HepG2 (cell line): Measurements from ENCODE around the gene NSD2. TPM values are rescaled to one million over a fixed set of nuclear protein-coding genes. Genes with fewer than 3 reads are reported as not detected.

Experiments
- ARID2 ChIP-seq: sonication (generic); formaldehyde crosslinking; IDR thresholded peaks from 2 replicates; pipeline ENCODE4 v1.8.1; 2022; ENCODE audit warnings: mild to moderate bottlenecking, missing genetic modification reagents, borderline replicate concordance
- BCL6 ChIP-seq: IDR thresholded peaks from 2 replicates; pipeline ENCODE4 v1.6.1; 2016; ENCODE audit warnings: missing genetic modification reagents, missing compliant biosample characterization
- BRCA1 ChIP-seq: sonication (generic); formaldehyde crosslinking; IDR thresholded peaks from 2 replicates; pipeline ENCODE4 v1.4.0; 2020; ENCODE audit warnings: missing genetic modification reagents
- ETV6 ChIP-seq: sonication (generic); formaldehyde crosslinking; conservative IDR thresholded peaks from 2 replicates; pipeline ENCODE4 v1.4.0; 2020; ENCODE audit warnings: missing genetic modification reagents
- GATAD2A ChIP-seq: IDR thresholded peaks from 2 replicates; pipeline ENCODE4 v1.6.1; 2016
- KDM5B ChIP-seq: sonication (generic); formaldehyde crosslinking; IDR thresholded peaks from 2 replicates; pipeline ENCODE4 v1.4.0; 2020; ENCODE audit warnings: missing genetic modification reagents, mild to moderate bottlenecking, borderline replicate concordance
- KLF6 ChIP-seq: IDR thresholded peaks from 2 replicates; pipeline ENCODE4 v1.8.0; 2016; ENCODE audit warnings: missing biosample characterization, missing genetic modification reagents
- KLF9 ChIP-seq: IDR thresholded peaks from 2 replicates; pipeline ENCODE4 v1.6.1; 2016; ENCODE audit warnings: low read depth
- MLLT10 ChIP-seq: sonication (generic); formaldehyde crosslinking; IDR thresholded peaks from 2 replicates; pipeline ENCODE4 v1.4.0; 2020; ENCODE audit warnings: missing genetic modification reagents
- NFKBIZ ChIP-seq: IDR thresholded peaks from 2 replicates; pipeline ENCODE4 v1.6.1; 2018; ENCODE audit warnings: missing genetic modification reagents, missing compliant biosample characterization
- POLR2A ChIP-seq, 2 experiments: IDR thresholded peaks; 2 replicates each; pipeline ENCODE4 v1.6.1; 2011; ENCODE audit warnings: low read depth in 2 of 2, low read length in 2 of 2, mild to moderate bottlenecking in 1 of 2, moderate library complexity in 1 of 2; ENCODE audit not compliant: insufficient read depth in 1 of 2
- ZNF335 ChIP-seq: sonication (generic); formaldehyde crosslinking; IDR thresholded peaks from 2 replicates; pipeline ENCODE4 v1.4.0; 2020; ENCODE audit warnings: missing genetic modification reagents
- ZNF552 ChIP-seq: sonication (generic); formaldehyde crosslinking; IDR thresholded peaks from 2 replicates; pipeline ENCODE4 v1.9.0; 2022; ENCODE audit warnings: missing genetic modification reagents, mild to moderate bottlenecking, borderline replicate concordance
- ZNF768 ChIP-seq: sonication (generic); formaldehyde crosslinking; IDR thresholded peaks from 2 replicates; pipeline ENCODE4 v1.4.0; 2020; ENCODE audit warnings: missing genetic modification reagents
- ZNF790 ChIP-seq: sonication (generic); formaldehyde crosslinking; IDR thresholded peaks from 2 replicates; pipeline ENCODE4 v1.8.0; 2022; ENCODE audit warnings: missing genetic modification reagents, mild to moderate bottlenecking, borderline replicate concordance
- ZSCAN12 ChIP-seq: sonication (generic); formaldehyde crosslinking; IDR thresholded peaks from 2 replicates; pipeline ENCODE4 v1.9.0; 2021; ENCODE audit warnings: mild to moderate bottlenecking, missing genetic modification reagents
- polyA plus RNA-seq, 8 experiments: library from polyadenylated mRNA; depleted of rRNA in 3 of 8; stranded (reverse) in 7 of 8; unstranded in 1 of 8; fragments of >200 nt; fragmentation: Illumina TruSeq in 4 of 8; extraction: Trizol in 4 of 8; gene quantifications; 2 replicates each; pipeline versions ENCODE4 v1.2.1 to v1.2.3, GENCODE V29; 2011 to 2016; ENCODE audit warnings: low read depth in 4 of 8, missing spikeins in 1 of 8, mixed read lengths in 1 of 8; ENCODE audit not compliant: insufficient read depth in 1 of 8
- total RNA-seq, 5 experiments: library from RNA; depleted of rRNA; stranded (reverse); fragments of >200 nt; fragmentation: Illumina TruSeq; extraction: Trizol; gene quantifications; 2 replicates each; pipeline ENCODE4 v1.2.3, GENCODE V29; 2016; ENCODE audit warnings: low read depth in 1 of 5
- TF ChIP-seq, protein P1 (sequence below): sonication (generic); formaldehyde crosslinking; IDR thresholded peaks from one replicate; pipeline ENCODE4 v1.5.1; 2020; ENCODE audit warnings: mild to moderate bottlenecking, missing genetic modification reagents; ENCODE audit errors: not compliant biosample characterization
- TF ChIP-seq, protein P2 (sequence below): sonication (generic); formaldehyde crosslinking; IDR thresholded peaks from 2 replicates; pipeline ENCODE4; 2020; ENCODE audit warnings: missing genetic modification reagents, mild to moderate bottlenecking, borderline replicate concordance
- TF ChIP-seq, protein P3 (sequence below): sonication (generic); formaldehyde crosslinking; IDR thresholded peaks from 2 replicates; pipeline ENCODE4 v1.4.0; 2020; ENCODE audit warnings: mild to moderate bottlenecking, missing genetic modification reagents

NSD2 gene
- total and polyA plus RNA-seq, 2 of the 13 experiments (the other 11 are each of a cell fraction or from before 2014, with no cell fraction given) = 22.0 to 65.9 TPM

DNA sequence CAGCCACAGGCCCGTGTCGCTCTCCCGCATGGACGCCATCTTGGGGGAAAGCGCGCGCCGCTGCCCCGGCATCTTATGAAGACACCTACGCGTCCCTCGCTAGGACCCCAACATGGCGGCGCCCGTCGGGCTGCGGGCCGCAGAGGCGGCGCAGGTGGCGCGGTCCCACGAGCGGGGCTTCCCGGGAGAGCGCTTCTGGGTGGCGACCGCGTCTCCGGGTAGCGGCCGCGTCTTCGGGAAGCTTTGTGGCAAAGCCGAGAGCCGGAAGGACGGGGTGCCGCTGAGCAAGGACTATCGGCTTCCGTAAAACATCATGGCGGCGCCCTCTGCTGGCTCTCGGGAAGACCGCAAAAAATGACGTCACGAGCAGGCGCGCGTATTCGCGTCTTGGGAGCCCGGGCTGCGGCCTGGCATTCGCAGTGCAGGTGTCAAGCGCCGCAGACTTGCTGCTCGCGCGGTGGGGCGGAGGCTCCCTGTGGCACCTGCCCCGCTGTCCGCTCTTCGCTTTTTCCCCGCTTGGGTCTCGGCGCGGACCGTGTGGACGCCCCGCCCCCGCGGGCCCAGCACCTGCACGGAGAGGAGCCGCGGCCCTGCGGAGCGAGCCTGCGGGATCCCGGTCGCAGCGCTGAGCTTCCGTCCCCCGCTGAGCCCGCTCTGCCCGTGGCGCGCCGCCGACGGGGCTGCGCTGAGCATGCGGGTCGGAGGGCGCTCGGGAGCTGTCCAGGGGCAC is 137.9 kb downstream of the NSD2 start, which contains the start of gene NELFA (continued):
- TF ChIP-seq, protein P1, sequence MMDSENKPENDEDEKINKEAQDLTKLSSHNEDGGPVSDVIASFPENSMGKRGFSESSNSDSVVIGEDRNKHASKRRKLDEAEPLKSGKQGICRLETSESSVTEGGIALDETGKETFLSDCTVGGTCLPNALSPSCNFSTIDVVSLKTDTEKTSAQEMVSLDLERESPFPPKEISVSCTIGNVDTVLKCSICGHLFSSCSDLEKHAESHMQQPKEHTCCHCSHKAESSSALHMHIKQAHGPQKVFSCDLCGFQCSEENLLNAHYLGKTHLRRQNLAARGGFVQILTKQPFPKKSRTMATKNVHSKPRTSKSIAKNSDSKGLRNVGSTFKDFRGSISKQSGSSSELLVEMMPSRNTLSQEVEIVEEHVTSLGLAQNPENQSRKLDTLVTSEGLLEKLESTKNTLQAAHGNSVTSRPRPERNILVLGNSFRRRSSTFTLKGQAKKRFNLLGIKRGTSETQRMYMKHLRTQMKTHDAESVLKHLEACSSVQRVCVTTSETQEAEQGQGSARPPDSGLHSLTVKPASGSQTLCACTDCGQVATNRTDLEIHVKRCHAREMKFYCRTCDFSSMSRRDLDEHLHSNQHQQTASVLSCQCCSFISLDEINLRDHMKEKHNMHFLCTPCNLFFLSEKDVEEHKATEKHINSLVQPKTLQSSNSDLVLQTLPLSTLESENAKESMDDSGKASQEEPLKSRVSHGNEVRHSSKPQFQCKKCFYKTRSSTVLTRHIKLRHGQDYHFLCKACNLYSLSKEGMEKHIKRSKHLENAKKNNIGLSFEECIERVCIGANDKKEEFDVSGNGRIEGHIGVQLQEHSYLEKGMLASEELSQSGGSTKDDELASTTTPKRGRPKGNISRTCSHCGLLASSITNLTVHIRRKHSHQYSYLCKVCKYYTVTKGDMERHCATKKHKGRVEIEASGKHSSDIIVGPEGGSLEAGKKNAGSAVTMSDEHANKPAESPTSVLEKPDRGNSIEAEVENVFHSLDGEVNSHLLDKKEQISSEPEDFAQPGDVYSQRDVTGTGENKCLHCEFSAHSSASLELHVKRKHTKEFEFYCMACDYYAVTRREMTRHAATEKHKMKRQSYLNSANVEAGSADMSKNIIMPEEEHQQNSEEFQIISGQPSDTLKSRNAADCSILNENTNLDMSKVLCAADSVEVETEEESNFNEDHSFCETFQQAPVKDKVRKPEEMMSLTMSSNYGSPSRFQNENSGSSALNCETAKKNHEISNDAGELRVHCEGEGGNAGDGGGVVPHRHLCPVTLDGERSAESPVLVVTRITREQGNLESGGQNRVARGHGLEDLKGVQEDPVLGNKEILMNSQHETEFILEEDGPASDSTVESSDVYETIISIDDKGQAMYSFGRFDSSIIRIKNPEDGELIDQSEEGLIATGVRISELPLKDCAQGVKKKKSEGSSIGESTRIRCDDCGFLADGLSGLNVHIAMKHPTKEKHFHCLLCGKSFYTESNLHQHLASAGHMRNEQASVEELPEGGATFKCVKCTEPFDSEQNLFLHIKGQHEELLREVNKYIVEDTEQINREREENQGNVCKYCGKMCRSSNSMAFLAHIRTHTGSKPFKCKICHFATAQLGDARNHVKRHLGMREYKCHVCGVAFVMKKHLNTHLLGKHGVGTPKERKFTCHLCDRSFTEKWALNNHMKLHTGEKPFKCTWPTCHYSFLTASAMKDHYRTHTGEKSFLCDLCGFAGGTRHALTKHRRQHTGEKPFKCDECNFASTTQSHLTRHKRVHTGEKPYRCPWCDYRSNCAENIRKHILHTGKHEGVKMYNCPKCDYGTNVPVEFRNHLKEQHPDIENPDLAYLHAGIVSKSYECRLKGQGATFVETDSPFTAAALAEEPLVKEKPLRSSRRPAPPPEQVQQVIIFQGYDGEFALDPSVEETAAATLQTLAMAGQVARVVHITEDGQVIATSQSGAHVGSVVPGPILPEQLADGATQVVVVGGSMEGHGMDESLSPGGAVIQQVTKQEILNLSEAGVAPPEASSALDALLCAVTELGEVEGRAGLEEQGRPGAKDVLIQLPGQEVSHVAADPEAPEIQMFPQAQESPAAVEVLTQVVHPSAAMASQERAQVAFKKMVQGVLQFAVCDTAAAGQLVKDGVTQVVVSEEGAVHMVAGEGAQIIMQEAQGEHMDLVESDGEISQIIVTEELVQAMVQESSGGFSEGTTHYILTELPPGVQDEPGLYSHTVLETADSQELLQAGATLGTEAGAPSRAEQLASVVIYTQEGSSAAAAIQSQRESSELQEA (CRISPR knock-in tag) = peak; percentile 85
- no peak; the same call in none of the 2 replicates for TF ChIP-seq ZNF768 (CRISPR knock-in tag)
- peak; percentile 94 for TF ChIP-seq KDM5B
- TF ChIP-seq GATAD2A = peak; percentile 42; the same call in 1 of the 2 replicates
- TF ChIP-seq, protein P2, sequence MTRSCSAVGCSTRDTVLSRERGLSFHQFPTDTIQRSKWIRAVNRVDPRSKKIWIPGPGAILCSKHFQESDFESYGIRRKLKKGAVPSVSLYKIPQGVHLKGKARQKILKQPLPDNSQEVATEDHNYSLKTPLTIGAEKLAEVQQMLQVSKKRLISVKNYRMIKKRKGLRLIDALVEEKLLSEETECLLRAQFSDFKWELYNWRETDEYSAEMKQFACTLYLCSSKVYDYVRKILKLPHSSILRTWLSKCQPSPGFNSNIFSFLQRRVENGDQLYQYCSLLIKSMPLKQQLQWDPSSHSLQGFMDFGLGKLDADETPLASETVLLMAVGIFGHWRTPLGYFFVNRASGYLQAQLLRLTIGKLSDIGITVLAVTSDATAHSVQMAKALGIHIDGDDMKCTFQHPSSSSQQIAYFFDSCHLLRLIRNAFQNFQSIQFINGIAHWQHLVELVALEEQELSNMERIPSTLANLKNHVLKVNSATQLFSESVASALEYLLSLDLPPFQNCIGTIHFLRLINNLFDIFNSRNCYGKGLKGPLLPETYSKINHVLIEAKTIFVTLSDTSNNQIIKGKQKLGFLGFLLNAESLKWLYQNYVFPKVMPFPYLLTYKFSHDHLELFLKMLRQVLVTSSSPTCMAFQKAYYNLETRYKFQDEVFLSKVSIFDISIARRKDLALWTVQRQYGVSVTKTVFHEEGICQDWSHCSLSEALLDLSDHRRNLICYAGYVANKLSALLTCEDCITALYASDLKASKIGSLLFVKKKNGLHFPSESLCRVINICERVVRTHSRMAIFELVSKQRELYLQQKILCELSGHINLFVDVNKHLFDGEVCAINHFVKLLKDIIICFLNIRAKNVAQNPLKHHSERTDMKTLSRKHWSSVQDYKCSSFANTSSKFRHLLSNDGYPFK (CRISPR knock-in tag) = peak; percentile 90
- peak; percentile 66; the same call in 1 of the 2 replicates for TF ChIP-seq ARID2 (CRISPR knock-in tag)
- TF ChIP-seq, protein P3, sequence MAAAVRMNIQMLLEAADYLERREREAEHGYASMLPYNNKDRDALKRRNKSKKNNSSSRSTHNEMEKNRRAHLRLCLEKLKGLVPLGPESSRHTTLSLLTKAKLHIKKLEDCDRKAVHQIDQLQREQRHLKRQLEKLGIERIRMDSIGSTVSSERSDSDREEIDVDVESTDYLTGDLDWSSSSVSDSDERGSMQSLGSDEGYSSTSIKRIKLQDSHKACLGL (CRISPR knock-in tag) = peak; percentile 69
- TF ChIP-seq BRCA1 (CRISPR knock-in tag) = peak; percentile 8; the same call in 1 of the 2 replicates
- peak; percentile 3; the same call in 1 of the 2 replicates for TF ChIP-seq ETV6 (CRISPR knock-in tag)
- TF ChIP-seq MLLT10 (CRISPR knock-in tag) = no peak
- peak; percentile 100 for TF ChIP-seq ZNF335 (CRISPR knock-in tag)
- no peak; the same call in 1 of the 2 replicates for TF ChIP-seq ZNF552 (CRISPR knock-in tag)
- TF ChIP-seq KLF6 = no peak; the same call in 1 of the 2 replicates
- TF ChIP-seq KLF9 = no peak; the same call in 1 of the 2 replicates
- peak; percentile 98; the same call in 1 of the 2 replicates for TF ChIP-seq ZNF790 (CRISPR knock-in tag)
- peak; percentile 49; the same call in 1 of the 2 replicates for TF ChIP-seq NFKBIZ (CRISPR knock-in tag)
- TF ChIP-seq POLR2A (IDR thresholded peaks at IDR 0.05; ENCODE audit: insufficient read depth in 1 of 2, low read depth in 2 of 2, low read length in 2 of 2) = peak in 1 of 2 experiments; percentile 77; a peak in 2 of 4 replicates
- TF ChIP-seq BCL6 (CRISPR knock-in tag) = peak; percentile 14; the same call in 1 of the 2 replicates
- TF ChIP-seq ZSCAN12 (CRISPR knock-in tag) = 0 out of 2 replicates have a peak, but pooled peaks have one; percentile 31
